Esophagus (tissue), 2 donors: Measurements from ENCODE around the gene LRP5. TPM values are rescaled to one million over a fixed set of nuclear protein-coding genes. Genes with fewer than 3 reads are reported as not detected.
A peak's percentile ranks its signal among the peaks of the same experiment; 100 is the strongest.

Experiments
- H3K27ac ChIP-seq, 2 donors: one replicate each; pipeline ENCODE4 v1.5.1; 2013; ENCODE audit warnings: low read depth in 2 of 2, mild to moderate bottlenecking in 2 of 2, inconsistent platforms in 1 of 2, low read length in 1 of 2, moderate library complexity in 1 of 2
- H3K27me3 ChIP-seq, 2 donors: one replicate each; pipeline ENCODE4 v1.6.1; 2013; ENCODE audit warnings: low read length in 2 of 2, control low read depth in 1 of 2, mild to moderate bottlenecking in 1 of 2; ENCODE audit not compliant: insufficient read depth in 2 of 2, control insufficient read depth in 1 of 2
- H3K36me3 ChIP-seq, 2 donors: one replicate each; pipeline ENCODE4 v1.6.1; 2013; ENCODE audit warnings: low read length in 1 of 2; ENCODE audit not compliant: control insufficient read depth in 2 of 2, insufficient read depth in 2 of 2
- H3K4me1 ChIP-seq, 2 donors: one replicate each; pipeline ENCODE4 v1.6.1; 2013; ENCODE audit warnings: low read length in 1 of 2; ENCODE audit not compliant: control insufficient read depth in 2 of 2, insufficient read depth in 2 of 2
- H3K4me3 ChIP-seq, 2 donors: one replicate each; pipeline ENCODE4 v1.5.1; 2013; ENCODE audit warnings: low read length in 2 of 2, mild to moderate bottlenecking in 2 of 2, low read depth in 1 of 2, moderate library complexity in 1 of 2
- H3K9me3 ChIP-seq, 2 donors: one replicate each; pipeline ENCODE4 v1.6.1; 2013; ENCODE audit warnings: mild to moderate bottlenecking in 2 of 2, low read depth in 1 of 2, low read length in 1 of 2, moderate library complexity in 1 of 2; ENCODE audit not compliant: control insufficient read depth in 2 of 2, insufficient read depth in 1 of 2
- WGBS, 2 donors: extraction: QIAGEN DNeasy Blood & Tissue Kit; methylation state at CpG; one replicate each; pipeline ENCODE4 v1.1.7; 2013; 5-methylcytosine and 5-hydroxymethylcytosine counted together
- polyA plus RNA-seq, 2 donors: library from polyadenylated mRNA; stranded (reverse); fragments of 200-250 nt; gene quantifications; one replicate each; pipeline ENCODE4 v1.2.3, GENCODE V29; 2013
- donor health status: healthy with polysubstance abuse.
- donor health status: Bipolar disorder and iron deficiency.

The LRP5 gene
- polyA plus RNA-seq, 2 donors = 16.0 to 24.5 TPM

GRCh38 chr11:68270196-68271022 is 42.0 kb upstream of the LRP5 start:
- H3K4me3 ChIP-seq = peak overlapping the region in 1 of 2 donors; percentile 81
- peaks cover 6 to 16% of the 10 kb centered on the region in 2 donors for H3K36me3 ChIP-seq

GRCh38 chr11:68271023-68271780 is 41.2 kb upstream of the LRP5 start:
- Histone ChIP-seq H3K36me3 (peaks cover 5 to 10% of the 10 kb centered on the region in 2 donors), H3K9me3 (no peaks in the 10 kb centered on the region), H3K27ac (peak overlapping the region; percentile 94 to 96), H3K4me3 (peak overlapping the region; percentile 78 to 81), H3K4me1 (peaks cover 2 to 3% of the 10 kb centered on the region in 2 donors), H3K27me3 (no peaks in the 10 kb centered on the region)
- 4 to 5% methylated on average over 23 of the region's 23 CpGs for WGBS, 2 donors

More at GRCh38 chr11:68270196-68271022, 42.0 kb upstream of the LRP5 start:
- Histone ChIP-seq H3K4me1 (peaks cover 2 to 3% of the 10 kb centered on the region in 2 donors), H3K27me3 (no peaks in the 10 kb centered on the region), H3K9me3 (no peaks in the 10 kb centered on the region), H3K27ac (no peak overlapping the region)
- 68 to 70% methylated on average over 8 of the region's 8 CpGs for WGBS, 2 donors

DNA sequence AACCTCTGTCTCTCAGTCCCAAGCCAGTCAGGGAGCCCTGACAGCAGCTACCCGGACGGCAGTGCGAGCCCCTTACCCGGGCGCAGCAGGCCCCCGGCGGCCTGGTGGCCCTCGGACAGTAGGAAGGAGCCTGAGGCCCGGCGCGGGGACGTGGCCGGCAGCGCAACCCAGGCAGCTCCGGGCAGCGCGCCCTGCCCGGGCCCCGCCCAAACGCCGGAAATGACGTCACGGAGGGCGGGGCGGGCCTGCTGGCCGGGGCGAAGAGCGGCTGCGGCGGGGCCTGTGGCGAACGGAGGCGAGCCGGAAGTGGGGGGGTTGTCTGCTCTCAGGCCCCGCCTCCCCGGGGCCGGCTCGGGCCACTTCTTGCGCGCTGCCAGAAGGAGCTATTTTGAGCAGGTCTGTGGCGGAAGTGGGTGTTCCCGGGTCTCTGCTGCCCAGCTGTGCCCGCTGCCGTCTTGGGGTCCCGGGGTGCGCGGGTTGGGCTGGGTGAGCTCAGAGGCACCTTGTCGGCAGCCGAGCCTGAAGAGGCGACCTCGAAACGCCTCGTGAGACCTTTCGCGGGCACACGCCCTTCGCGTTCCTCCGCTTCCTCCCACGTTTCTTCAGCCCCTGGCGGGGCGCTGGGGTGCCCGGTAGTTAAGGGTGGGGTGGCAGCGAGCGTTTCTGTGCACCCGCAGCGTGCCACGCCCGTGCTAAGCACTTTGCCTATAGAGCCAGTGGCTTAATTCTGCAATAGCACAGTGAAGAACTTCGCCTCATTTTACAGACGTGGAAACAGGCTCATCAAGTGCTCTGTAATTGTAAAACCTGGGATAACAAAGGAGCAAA is 40.4 kb upstream of the LRP5 start, which contains the start of gene C11orf24:
Gene C11orf24 (minus strand): TSS at position 193 of the 828 bp plus-strand sequence. CDS start 8,206 bp downstream, outside the sequence.
- H3K4me3 ChIP-seq = peak within 1 kb of the TSS; percentile 78 to 81

GRCh38 chr11:68273026-68273738 is 39.2 kb upstream of the LRP5 start:
- Histone ChIP-seq H3K4me3 (no peak overlapping the region), H3K36me3 (no peaks in the 10 kb centered on the region), H3K4me1 (peaks cover 2 to 3% of the 10 kb centered on the region in 2 donors), H3K27me3 (no peaks in the 10 kb centered on the region), H3K9me3 (no peaks in the 10 kb centered on the region), H3K27ac (peak overlapping the region in 1 of 2 donors; percentile 17)
- 93 to 94% methylated on average over 21 of the region's 21 CpGs for WGBS, 2 donors

More for the DNA sequence above, 40.4 kb upstream of the LRP5 start, which contains the start of gene C11orf24:
- peaks cover 2 to 3% of the 10 kb centered on the region in 2 donors for H3K4me1 ChIP-seq
- no peaks in the 10 kb centered on the region for H3K9me3 ChIP-seq
- no peaks in the 10 kb centered on the region for H3K27me3 ChIP-seq
- H3K27ac ChIP-seq = peak within 1 kb of the TSS; percentile 98 to 99
- WGBS, 2 donors = 0% methylated on average over 50 to 71 of the region's 71 CpGs
- H3K36me3 ChIP-seq = peaks cover 0 to 10% of the 10 kb centered on the region in 2 donors

- Histone ChIP-seq H3K4me3 (no peak overlapping the region), H3K27me3 (no peaks in the 10 kb centered on the region), H3K36me3 (no peaks in the 10 kb centered on the region), H3K9me3 (no peaks in the 10 kb centered on the region), H3K4me1 (peaks cover 2% of the 10 kb centered on the region in 2 donors), H3K27ac (no peak overlapping the region)
- 88 to 97% methylated on average over 1 of the region's 1 CpG for WGBS, 2 donors
These were observed 38.1 kb upstream of the LRP5 start for GRCh38 chr11:68274306-68274705.

- WGBS, 2 donors = 70 to 73% methylated on average over 14 of the region's 14 CpGs
- H3K27ac ChIP-seq = no peak overlapping the region
- H3K9me3 ChIP-seq = no peaks in the 10 kb centered on the region
- H3K27me3 ChIP-seq = no peaks in the 10 kb centered on the region
- no peak overlapping the region for H3K4me3 ChIP-seq
- H3K4me1 ChIP-seq = peaks cover 0 to 2% of the 10 kb centered on the region in 2 donors
- no peaks in the 10 kb centered on the region for H3K36me3 ChIP-seq
These were observed 36.5 kb upstream of the LRP5 start for GRCh38 chr11:68275721-68276507.

DNA sequence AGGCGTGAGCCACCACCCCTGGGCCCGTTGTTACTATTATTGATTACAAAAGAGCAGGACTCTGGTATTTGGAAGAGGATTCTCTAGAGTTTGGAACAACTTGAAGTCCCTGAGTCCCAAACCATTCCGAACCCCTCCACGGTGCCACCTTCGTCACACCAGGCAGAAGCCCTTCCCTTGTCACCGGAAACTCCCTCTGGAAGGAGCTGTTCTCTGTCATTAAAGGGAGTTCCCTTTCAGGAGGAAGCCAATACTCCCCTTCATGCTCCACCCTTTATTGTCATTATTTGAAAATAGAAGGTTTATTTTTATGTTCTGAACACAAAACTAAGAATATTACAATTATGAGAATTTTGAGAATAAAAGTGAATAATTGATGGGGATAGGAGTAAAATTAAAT is 35.5 kb upstream of the LRP5 start:
- no peaks in the 10 kb centered on the region for H3K27me3 ChIP-seq
- 86 to 92% methylated on average over 6 of the region's 6 CpGs for WGBS, 2 donors
- H3K36me3 ChIP-seq = no peaks in the 10 kb centered on the region
- H3K4me1 ChIP-seq = no peaks in the 10 kb centered on the region
- H3K4me3 ChIP-seq = no peak overlapping the region
- H3K9me3 ChIP-seq = no peaks in the 10 kb centered on the region
- no peak overlapping the region for H3K27ac ChIP-seq

DNA sequence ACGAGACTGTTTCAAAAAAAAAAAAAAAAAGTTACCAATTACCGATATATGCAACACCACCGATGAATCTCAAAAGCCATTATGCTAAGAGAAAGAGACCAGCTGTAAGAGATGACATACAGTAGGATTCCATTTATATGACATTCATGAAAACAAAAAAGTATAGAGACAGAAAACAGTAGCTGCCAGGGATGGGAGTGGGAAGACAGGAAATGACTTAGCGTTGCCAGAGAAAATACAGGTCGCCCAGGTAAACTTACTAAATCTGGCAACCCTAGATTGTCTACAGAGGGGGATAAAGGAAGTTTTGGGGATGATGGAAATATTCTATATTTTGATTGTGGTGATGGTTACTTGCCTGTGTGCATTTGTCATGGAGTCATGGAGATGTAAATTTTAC is 32.7 kb upstream of the LRP5 start:
- 83 to 92% methylated on average over 5 of the region's 5 CpGs for WGBS, 2 donors
- no peak overlapping the region for H3K4me3 ChIP-seq
- H3K36me3 ChIP-seq = no peaks in the 10 kb centered on the region
- H3K9me3 ChIP-seq = no peaks in the 10 kb centered on the region
- no peaks in the 10 kb centered on the region for H3K4me1 ChIP-seq
- no peak overlapping the region for H3K27ac ChIP-seq
- no peaks in the 10 kb centered on the region for H3K27me3 ChIP-seq
